WTC11 (cell line): ENCODE data around the gene RMDN3. TPM values are rescaled to one million over a fixed set of nuclear protein-coding genes. Genes with fewer than 3 reads are reported as not detected.
A peak's percentile ranks its signal among the peaks of the same experiment; 100 is the strongest.

ENCODE experiments used
- ATAC-seq: fragments of 200-7000 bp; cut with Tn5 transposase; 2 replicates; pipeline ENCODE4 v1.10.0; 2021; ENCODE audit warnings: mild to moderate bottlenecking, moderate library complexity
- CTCF ChIA-PET: fragments of 300-600 bp; sonication (Branson Sonifier 250); formaldehyde crosslinking; loops from one replicate; lab custom pipeline; 2021; ENCODE audit warnings: antibody characterized with exemption; lab: Charles Lee
- POLR2A ChIA-PET: fragments of 350-600 bp; sonication (Branson Sonifier 250); formaldehyde crosslinking; loops from one replicate; lab custom pipeline; 2021; ENCODE audit warnings: antibody characterized with exemption; lab: Charles Lee
- DNase-seq: peaks from one replicate; pipeline ENCODE4 v3.0.0; 2021; ENCODE audit warnings: low spot score
- H3K27ac Mint-ChIP-seq: 2 replicates; pipeline ENCODE4 v1.8.0; 2021; ENCODE audit warnings: mixed read lengths
- H3K27me3 Mint-ChIP-seq: 2 replicates; pipeline ENCODE4 v1.8.0; 2021; ENCODE audit warnings: low read depth, mild to moderate bottlenecking, moderate library complexity, mixed read lengths
- H3K36me3 Mint-ChIP-seq: 2 replicates; pipeline ENCODE4 v1.8.0; 2021; ENCODE audit warnings: mixed read lengths
- H3K4me1 Mint-ChIP-seq: 2 replicates; pipeline ENCODE4 v1.8.0; 2022; ENCODE audit warnings: mixed read lengths
- H3K4me3 Mint-ChIP-seq: 2 replicates; pipeline ENCODE4 v1.8.0; 2021; ENCODE audit warnings: mild to moderate bottlenecking, moderate library complexity, mixed read lengths
- H3K9me3 Mint-ChIP-seq: 2 replicates; pipeline ENCODE4 v1.8.0; 2021; ENCODE audit warnings: mixed read lengths
- CBFB ChIP-seq: sonication (generic); formaldehyde crosslinking; IDR thresholded peaks from 2 replicates; pipeline ENCODE4 v1.8.1; 2022; ENCODE audit warnings: mild to moderate bottlenecking, low read depth, missing genetic modification reagents
- ETV6 ChIP-seq: sonication (generic); formaldehyde crosslinking; IDR thresholded peaks from 2 replicates; pipeline ENCODE4 v1.8.1; 2022; ENCODE audit warnings: mild to moderate bottlenecking, missing genetic modification reagents
- FOXK1 ChIP-seq: sonication (generic); formaldehyde crosslinking; IDR thresholded peaks from 2 replicates; pipeline ENCODE4 v1.8.0; 2022; ENCODE audit warnings: mild to moderate bottlenecking, moderate library complexity, missing genetic modification reagents
- KAT7 ChIP-seq: sonication (generic); formaldehyde crosslinking; IDR thresholded peaks from 2 replicates; pipeline ENCODE4 v1.8.1; 2023; ENCODE audit warnings: missing genetic modification reagents, mild to moderate bottlenecking, borderline replicate concordance
- NFATC4 ChIP-seq: fragments of 250-450 bp; sonication (Bioruptor Pico); IDR thresholded peaks from 2 replicates; pipeline ENCODE4 v1.9.0; 2021; ENCODE audit warnings: mild to moderate bottlenecking
- NFYB ChIP-seq: sonication (generic); formaldehyde crosslinking; conservative IDR thresholded peaks from 2 replicates; pipeline ENCODE4 v1.8.0; 2022; ENCODE audit warnings: low read depth, missing genetic modification reagents
- SMAD3 ChIP-seq: sonication (generic); formaldehyde crosslinking; IDR thresholded peaks from 2 replicates; pipeline ENCODE4 v1.8.0; 2022; ENCODE audit warnings: missing genetic modification reagents, mild to moderate bottlenecking, borderline replicate concordance
- SOX15 ChIP-seq: fragments of 250-450 bp; sonication (Bioruptor Pico); IDR thresholded peaks from 2 replicates; pipeline ENCODE4 v1.9.0; 2021; ENCODE audit warnings: mild to moderate bottlenecking
- ZNF138 ChIP-seq: sonication (generic); formaldehyde crosslinking; conservative IDR thresholded peaks from 2 replicates; pipeline ENCODE4 v1.8.1; 2022; ENCODE audit warnings: mild to moderate bottlenecking, moderate library complexity, missing genetic modification reagents
- ZNF219 ChIP-seq: sonication (generic); formaldehyde crosslinking; IDR thresholded peaks from 2 replicates; pipeline ENCODE4 v1.8.0; 2023; ENCODE audit warnings: missing genetic modification reagents, mild to moderate bottlenecking, borderline replicate concordance
- total RNA-seq: library from RNA; stranded (reverse); gene quantifications from 3 replicates; pipeline ENCODE4 v1.2.3, GENCODE V29; 2021
- TF ChIP-seq, protein P1 (sequence below): sonication (generic); formaldehyde crosslinking; IDR thresholded peaks from 2 replicates; pipeline ENCODE4 v1.8.0; 2023; ENCODE audit warnings: mild to moderate bottlenecking, missing genetic modification reagents
- TF ChIP-seq, protein P2 (sequence below): sonication (generic); formaldehyde crosslinking; IDR thresholded peaks from 2 replicates; pipeline ENCODE4 v1.8.0; 2023; ENCODE audit warnings: missing genetic modification reagents, mild to moderate bottlenecking, borderline replicate concordance
- TF ChIP-seq, protein P3 (sequence below): fragments of 250-450 bp; sonication (Bioruptor Pico); conservative IDR thresholded peaks from 2 replicates; pipeline ENCODE4 v1.9.0; 2021; ENCODE audit warnings: mild to moderate bottlenecking
- TF ChIP-seq, protein P4 (sequence below): sonication (generic); formaldehyde crosslinking; IDR thresholded peaks from 2 replicates; pipeline ENCODE4 v1.8.1; 2023; ENCODE audit warnings: mild to moderate bottlenecking, moderate library complexity, missing genetic modification reagents
- TF ChIP-seq, protein P5 (sequence below): sonication (generic); formaldehyde crosslinking; IDR thresholded peaks from 2 replicates; pipeline ENCODE4 v1.8.1; 2022; ENCODE audit warnings: mild to moderate bottlenecking, missing genetic modification reagents, moderate library complexity, borderline replicate concordance

RMDN3 gene
- total RNA-seq, 1 experiment from 2014 or later, result 22.8 TPM

DNA sequence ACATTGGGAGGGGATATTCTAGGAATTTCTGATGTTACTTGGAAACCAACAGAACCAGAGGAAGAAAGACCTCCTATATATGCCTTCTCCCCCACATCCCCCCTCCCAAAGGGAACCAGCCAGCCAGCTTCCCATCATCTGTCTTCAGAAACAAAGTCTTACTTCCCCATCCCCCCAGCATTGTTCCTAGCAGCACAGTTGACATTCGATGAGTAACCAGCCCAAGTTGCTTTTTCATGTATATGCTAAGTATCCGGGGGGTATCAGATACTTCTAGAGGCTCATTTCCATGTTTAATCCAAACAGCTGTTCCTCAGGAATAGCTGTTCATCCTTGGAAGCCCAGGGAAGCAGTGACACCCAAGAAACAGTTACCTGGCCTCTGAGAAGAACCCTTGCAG lies 16.0 kb downstream of the RMDN3 start:
- Mint-ChIP-seq H3K36me3 (peaks cover 29% of the 10 kb centered on the region), H3K27me3 (no peaks in the 10 kb centered on the region), H3K9me3 (no peaks in the 10 kb centered on the region), H3K4me1 (peaks cover 43% of the 10 kb centered on the region), H3K4me3 (peak overlapping the region; percentile 13; the same call in 1 of the 2 replicates), H3K27ac (peak overlapping the region; percentile 91)
- peak; percentile 20 for DNase-seq
- ATAC-seq, result peak; percentile 63
- TF ChIP-seq, protein P1, sequence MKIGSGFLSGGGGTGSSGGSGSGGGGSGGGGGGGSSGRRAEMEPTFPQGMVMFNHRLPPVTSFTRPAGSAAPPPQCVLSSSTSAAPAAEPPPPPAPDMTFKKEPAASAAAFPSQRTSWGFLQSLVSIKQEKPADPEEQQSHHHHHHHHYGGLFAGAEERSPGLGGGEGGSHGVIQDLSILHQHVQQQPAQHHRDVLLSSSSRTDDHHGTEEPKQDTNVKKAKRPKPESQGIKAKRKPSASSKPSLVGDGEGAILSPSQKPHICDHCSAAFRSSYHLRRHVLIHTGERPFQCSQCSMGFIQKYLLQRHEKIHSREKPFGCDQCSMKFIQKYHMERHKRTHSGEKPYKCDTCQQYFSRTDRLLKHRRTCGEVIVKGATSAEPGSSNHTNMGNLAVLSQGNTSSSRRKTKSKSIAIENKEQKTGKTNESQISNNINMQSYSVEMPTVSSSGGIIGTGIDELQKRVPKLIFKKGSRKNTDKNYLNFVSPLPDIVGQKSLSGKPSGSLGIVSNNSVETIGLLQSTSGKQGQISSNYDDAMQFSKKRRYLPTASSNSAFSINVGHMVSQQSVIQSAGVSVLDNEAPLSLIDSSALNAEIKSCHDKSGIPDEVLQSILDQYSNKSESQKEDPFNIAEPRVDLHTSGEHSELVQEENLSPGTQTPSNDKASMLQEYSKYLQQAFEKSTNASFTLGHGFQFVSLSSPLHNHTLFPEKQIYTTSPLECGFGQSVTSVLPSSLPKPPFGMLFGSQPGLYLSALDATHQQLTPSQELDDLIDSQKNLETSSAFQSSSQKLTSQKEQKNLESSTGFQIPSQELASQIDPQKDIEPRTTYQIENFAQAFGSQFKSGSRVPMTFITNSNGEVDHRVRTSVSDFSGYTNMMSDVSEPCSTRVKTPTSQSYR (CRISPR knock-in tag), result 0 out of 2 replicates have a peak, but pooled peaks have one; percentile 26
- TF ChIP-seq NFYB, result no peak
- ChIA-PET CTCF (interaction anchor here (0.9 to 3.2 kb wide), 26 partner anchors 8 to 492 kb away, joined by 3 to 16 read pairs (median 4); partner anchors contain the start of genes CHP1, DNAJC17, EXD1 and GCHFR), POLR2A (interaction anchor here (0.6 to 1.8 kb wide), 4 partner anchors 25 to 62 kb away, joined by 3 to 8 read pairs (median 4); partner anchors contain the start of gene GCHFR)

DNA sequence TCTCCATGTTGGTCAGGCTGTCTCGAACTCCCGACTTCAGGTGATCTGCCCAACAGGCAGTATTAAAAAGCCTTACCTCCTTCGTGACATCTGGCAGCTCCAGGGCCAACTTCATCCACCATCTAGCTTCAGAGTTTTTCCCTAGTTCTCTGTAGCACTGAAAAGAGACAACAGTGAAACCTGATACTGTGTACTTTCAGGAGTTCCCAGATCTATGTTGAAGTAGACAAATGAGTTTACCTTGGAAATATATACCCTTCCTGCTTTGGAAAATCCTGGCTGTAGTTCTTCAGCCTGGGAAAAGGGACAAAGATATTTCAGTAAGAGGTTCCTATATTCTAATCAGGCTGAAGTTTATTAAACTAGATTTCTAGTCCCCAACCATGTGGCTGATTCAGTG lies 18.0 kb downstream of the RMDN3 start:
- ATAC-seq (no peak), DNase-seq (no peak)
- peak overlapping the region; percentile 74; the same call in 1 of the 2 replicates for H3K27ac Mint-ChIP-seq
- peaks cover 43% of the 10 kb centered on the region for H3K4me1 Mint-ChIP-seq
- ChIA-PET CTCF (interaction anchor here (1.1 to 2.9 kb wide), 5 partner anchors 10 to 157 kb away, joined by 3 to 16 read pairs (median 9); partner anchors contain the start of genes GCHFR and VPS18), POLR2A (no interaction called here)
- no peaks in the 10 kb centered on the region for H3K9me3 Mint-ChIP-seq
- TF ChIP-seq, protein P2, sequence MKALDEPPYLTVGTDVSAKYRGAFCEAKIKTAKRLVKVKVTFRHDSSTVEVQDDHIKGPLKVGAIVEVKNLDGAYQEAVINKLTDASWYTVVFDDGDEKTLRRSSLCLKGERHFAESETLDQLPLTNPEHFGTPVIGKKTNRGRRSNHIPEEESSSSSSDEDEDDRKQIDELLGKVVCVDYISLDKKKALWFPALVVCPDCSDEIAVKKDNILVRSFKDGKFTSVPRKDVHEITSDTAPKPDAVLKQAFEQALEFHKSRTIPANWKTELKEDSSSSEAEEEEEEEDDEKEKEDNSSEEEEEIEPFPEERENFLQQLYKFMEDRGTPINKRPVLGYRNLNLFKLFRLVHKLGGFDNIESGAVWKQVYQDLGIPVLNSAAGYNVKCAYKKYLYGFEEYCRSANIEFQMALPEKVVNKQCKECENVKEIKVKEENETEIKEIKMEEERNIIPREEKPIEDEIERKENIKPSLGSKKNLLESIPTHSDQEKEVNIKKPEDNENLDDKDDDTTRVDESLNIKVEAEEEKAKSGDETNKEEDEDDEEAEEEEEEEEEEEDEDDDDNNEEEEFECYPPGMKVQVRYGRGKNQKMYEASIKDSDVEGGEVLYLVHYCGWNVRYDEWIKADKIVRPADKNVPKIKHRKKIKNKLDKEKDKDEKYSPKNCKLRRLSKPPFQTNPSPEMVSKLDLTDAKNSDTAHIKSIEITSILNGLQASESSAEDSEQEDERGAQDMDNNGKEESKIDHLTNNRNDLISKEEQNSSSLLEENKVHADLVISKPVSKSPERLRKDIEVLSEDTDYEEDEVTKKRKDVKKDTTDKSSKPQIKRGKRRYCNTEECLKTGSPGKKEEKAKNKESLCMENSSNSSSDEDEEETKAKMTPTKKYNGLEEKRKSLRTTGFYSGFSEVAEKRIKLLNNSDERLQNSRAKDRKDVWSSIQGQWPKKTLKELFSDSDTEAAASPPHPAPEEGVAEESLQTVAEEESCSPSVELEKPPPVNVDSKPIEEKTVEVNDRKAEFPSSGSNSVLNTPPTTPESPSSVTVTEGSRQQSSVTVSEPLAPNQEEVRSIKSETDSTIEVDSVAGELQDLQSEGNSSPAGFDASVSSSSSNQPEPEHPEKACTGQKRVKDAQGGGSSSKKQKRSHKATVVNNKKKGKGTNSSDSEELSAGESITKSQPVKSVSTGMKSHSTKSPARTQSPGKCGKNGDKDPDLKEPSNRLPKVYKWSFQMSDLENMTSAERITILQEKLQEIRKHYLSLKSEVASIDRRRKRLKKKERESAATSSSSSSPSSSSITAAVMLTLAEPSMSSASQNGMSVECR (CRISPR knock-in tag), result no peak
- TF ChIP-seq SMAD3, result no peak
- TF ChIP-seq KAT7 (CRISPR knock-in tag), result no peak
- TF ChIP-seq CBFB (CRISPR knock-in tag), result no peak
- no peak for TF ChIP-seq NFATC4 (CRISPR knock-in tag)
- peaks cover 29% of the 10 kb centered on the region for H3K36me3 Mint-ChIP-seq
- no peak overlapping the region for H3K4me3 Mint-ChIP-seq
- no peaks in the 10 kb centered on the region for H3K27me3 Mint-ChIP-seq

DNA sequence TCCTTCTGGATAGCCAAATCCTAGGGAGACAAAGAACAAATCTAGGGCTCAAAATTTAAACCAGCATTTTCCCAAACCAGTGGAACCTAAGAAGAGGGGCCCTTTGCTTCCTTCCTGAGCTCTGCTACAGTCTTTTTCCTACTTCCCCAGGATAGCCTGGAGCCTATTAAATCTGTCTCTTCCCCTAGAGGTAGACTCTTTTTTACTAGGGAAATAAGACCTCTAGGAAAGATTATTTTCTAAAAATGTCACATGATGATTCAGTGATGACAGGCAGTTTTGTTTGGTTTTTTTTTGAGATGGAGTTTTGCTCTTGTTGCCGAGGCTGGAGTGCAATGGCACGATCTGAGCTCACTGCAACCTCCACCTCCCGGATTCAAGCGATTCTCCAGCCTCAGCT lies 18.5 kb downstream of the RMDN3 start:
- Mint-ChIP-seq H3K36me3 (peaks cover 34% of the 10 kb centered on the region), H3K4me1 (peaks cover 45% of the 10 kb centered on the region)
- TF ChIP-seq, protein P3, sequence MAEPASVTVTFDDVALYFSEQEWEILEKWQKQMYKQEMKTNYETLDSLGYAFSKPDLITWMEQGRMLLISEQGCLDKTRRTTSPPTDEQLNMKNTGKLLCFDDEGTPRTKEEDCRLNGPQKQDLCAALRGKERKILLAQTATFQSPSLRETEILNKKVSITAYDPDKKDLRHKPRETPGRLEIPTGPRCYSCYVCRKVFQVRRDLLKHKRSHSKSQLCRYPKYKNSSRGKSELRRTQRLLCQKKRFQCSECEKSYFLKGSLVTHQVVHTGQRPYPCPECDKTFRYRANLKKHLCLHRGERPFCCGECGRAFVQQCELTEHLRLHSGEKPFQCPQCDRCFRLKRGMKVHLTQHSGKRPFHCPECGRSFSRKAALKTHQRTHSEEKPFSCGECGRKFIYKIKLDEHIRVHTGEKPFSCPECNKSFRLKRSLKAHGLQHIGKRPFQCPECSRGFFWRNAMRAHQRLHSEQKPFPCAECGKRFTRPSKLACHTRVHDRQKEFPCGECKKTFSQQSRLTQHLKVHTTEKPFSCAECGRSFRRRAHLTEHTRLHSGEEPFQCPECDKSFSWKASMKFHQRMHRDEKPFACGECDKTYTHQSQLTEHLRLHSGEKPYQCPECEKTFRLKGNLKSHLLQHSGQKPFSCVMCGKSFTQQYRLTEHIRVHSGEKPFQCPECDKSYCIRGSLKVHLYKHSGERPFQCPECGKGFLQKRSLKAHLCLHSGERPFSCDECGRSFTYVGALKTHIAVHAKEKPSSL, result no peak
- TF ChIP-seq, protein P4, sequence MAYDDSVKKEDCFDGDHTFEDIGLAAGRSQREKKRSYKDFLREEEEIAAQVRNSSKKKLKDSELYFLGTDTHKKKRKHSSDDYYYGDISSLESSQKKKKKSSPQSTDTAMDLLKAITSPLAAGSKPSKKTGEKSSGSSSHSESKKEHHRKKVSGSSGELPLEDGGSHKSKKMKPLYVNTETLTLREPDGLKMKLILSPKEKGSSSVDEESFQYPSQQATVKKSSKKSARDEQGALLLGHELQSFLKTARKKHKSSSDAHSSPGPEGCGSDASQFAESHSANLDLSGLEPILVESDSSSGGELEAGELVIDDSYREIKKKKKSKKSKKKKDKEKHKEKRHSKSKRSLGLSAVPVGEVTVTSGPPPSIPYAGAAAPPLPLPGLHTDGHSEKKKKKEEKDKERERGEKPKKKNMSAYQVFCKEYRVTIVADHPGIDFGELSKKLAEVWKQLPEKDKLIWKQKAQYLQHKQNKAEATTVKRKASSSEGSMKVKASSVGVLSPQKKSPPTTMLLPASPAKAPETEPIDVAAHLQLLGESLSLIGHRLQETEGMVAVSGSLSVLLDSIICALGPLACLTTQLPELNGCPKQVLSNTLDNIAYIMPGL (CRISPR knock-in tag), result no peak
- TF ChIP-seq, protein P5, sequence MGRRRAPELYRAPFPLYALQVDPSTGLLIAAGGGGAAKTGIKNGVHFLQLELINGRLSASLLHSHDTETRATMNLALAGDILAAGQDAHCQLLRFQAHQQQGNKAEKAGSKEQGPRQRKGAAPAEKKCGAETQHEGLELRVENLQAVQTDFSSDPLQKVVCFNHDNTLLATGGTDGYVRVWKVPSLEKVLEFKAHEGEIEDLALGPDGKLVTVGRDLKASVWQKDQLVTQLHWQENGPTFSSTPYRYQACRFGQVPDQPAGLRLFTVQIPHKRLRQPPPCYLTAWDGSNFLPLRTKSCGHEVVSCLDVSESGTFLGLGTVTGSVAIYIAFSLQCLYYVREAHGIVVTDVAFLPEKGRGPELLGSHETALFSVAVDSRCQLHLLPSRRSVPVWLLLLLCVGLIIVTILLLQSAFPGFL (CRISPR knock-in tag), result no peak
- TF ChIP-seq FOXK1 (CRISPR knock-in tag) (no peak), ETV6 (no peak), ZNF219 (CRISPR knock-in tag) (no peak), ZNF138 (CRISPR knock-in tag) (no peak), SOX15 (no peak)
- TF ChIP-seq, all 79 proteins: peak for 0
- no peaks in the 10 kb centered on the region for H3K9me3 Mint-ChIP-seq
- no peak for ATAC-seq
- peak overlapping the region; percentile 74; the same call in 1 of the 2 replicates for H3K27ac Mint-ChIP-seq
- H3K27me3 Mint-ChIP-seq, result no peaks in the 10 kb centered on the region
- ChIA-PET POLR2A (no interaction called here), CTCF (interaction anchor here (1.1 to 2.8 kb wide), 3 partner anchors 10 to 157 kb away, joined by 3 to 9 read pairs (median 5); partner anchors contain the start of gene VPS18)
- H3K4me3 Mint-ChIP-seq, result no peak overlapping the region
- DNase-seq, result no peak
